ENCODE measurements around the gene TRPV2. TPM values are rescaled to one million over a fixed set of nuclear protein-coding genes. Genes with fewer than 3 reads are reported as not detected.

The TRPV2 gene
- total and polyA plus RNA-seq, 12 donors: 4.6 to 25.4 (median 9.1) TPM

- intact Hi-C loops (cut with DNase I): no loop called here
- H3K4me1 ChIP-seq: peaks cover 10 to 61% (median 45%) of the 10 kb centered on the region in 9 donors
These were observed 27.5 kb downstream of the TRPV2 start for GRCh38 chr17:16442594-16443510.

GRCh38 chr17:16443511-16444257 is 28.3 kb downstream of the TRPV2 start:
- intact Hi-C loops (cut with DNase I): no loop called here
- Histone ChIP-seq H3K27me3 (no peaks in the 10 kb centered on the region), H3K27ac (peak overlapping the region in 1 of 10 donors; percentile 43), H3K4me3 (no peak overlapping the region), H3K36me3 (peaks cover 0 to 85% (median 18%) of the 10 kb centered on the region in 9 donors), H3K9me3 (no peaks in the 10 kb centered on the region), H3K4me1 (peaks cover 10 to 56% (median 41%) of the 10 kb centered on the region in 9 donors)
- DNase-seq (no peak), ATAC-seq (no peak)
- no peak for TF ChIP-seq CTCF (IDR thresholded peaks at IDR 0.05)
- 84 to 85% methylated on average over 27 of the region's 27 CpGs for WGBS, 2 donors

More at GRCh38 chr17:16442594-16443510, 27.5 kb downstream of the TRPV2 start:
- Histone ChIP-seq H3K36me3 (peaks cover 0 to 77% (median 18%) of the 10 kb centered on the region in 9 donors), H3K4me3 (no peak overlapping the region), H3K27ac (peak overlapping the region in 2 of 10 donors; percentile 26 to 43), H3K9me3 (no peaks in the 10 kb centered on the region), H3K27me3 (no peaks in the 10 kb centered on the region)
- 72 to 74% methylated on average over 7 of the region's 7 CpGs for WGBS, 2 donors
- TF ChIP-seq CTCF (IDR thresholded peaks at IDR 0.05): no peak
- ATAC-seq (no peak), DNase-seq (no peak)

- 84% methylated on average over 6 of the region's 6 CpGs for WGBS, 2 donors
- Histone ChIP-seq H3K27me3 (no peaks in the 10 kb centered on the region), H3K9me3 (no peaks in the 10 kb centered on the region), H3K4me3 (no peak overlapping the region), H3K4me1 (peaks cover 10 to 56% (median 41%) of the 10 kb centered on the region in 9 donors), H3K36me3 (peaks cover 0 to 92% (median 18%) of the 10 kb centered on the region in 9 donors), H3K27ac (peak overlapping the region in 2 of 10 donors; percentile 28 to 58)
- intact Hi-C loops (cut with DNase I): no loop called here
- TF ChIP-seq CTCF (IDR thresholded peaks at IDR 0.05): no peak
- peak in 4 of 8 donors; percentile 17 to 38 (median 26) for ATAC-seq
- DNase-seq: no peak
These were observed 29.0 kb downstream of the TRPV2 start for GRCh38 chr17:16444258-16444886.
